Prostate gland (tissue), 2 donors: ENCODE results near the gene STARD4.

Experiments used
- CTCF ChIP-seq, 4 experiments: fragments of 200-600 bp in 2 of 4; fragments of 450-650 bp in 2 of 4; sonication (generic) in 2 of 4; IDR thresholded peaks; 1 replicate in 3 of 4; 2 replicates in 1 of 4; pipeline ENCODE4 v1.5.1; 2016 to 2019; ENCODE audit warnings: antibody characterized with exemption in 4 of 4, mild to moderate bottlenecking in 2 of 4, moderate library complexity in 2 of 4
- POLR2A ChIP-seq: fragments of 450-650 bp; IDR thresholded peaks from one replicate; pipeline ENCODE4 v1.6.1; 2016; ENCODE audit warnings: antibody characterized with exemption, mild to moderate bottlenecking
- POLR2AphosphoS5 ChIP-seq: sonication (generic); formaldehyde crosslinking; IDR thresholded peaks from one replicate; pipeline ENCODE4 v1.6.1; 2017; ENCODE audit warnings: antibody characterized with exemption

GRCh38 chr5:111551161-111551560 lies 38.8 kb upstream of the STARD4 start:
- TF ChIP-seq POLR2A, result no peak
- no peak for TF ChIP-seq CTCF (IDR thresholded peaks at IDR 0.05)
- no peak for TF ChIP-seq POLR2AphosphoS5
